Measurements from ENCODE around the gene TNS2. TPM values are rescaled to one million over a fixed set of nuclear protein-coding genes. Genes with fewer than 3 reads are reported as not detected.
A peak's percentile ranks its signal among the peaks of the same experiment; 100 is the strongest.

TNS2 gene
- total and polyA plus RNA-seq, 2 of the 13 experiments (the other 11 are each of a cell fraction or from before 2014, with no cell fraction given): 8.9 to 20.4 TPM

- TF ChIP-seq SETDB1 (CRISPR knock-in tag; IDR thresholded peaks at IDR 0.05; ENCODE audit: borderline replicate concordance): no peak
- TF ChIP-seq RBFOX2 (IDR thresholded peaks at IDR 0.05; ENCODE audit: low read depth, low read length): no peak
- no peak for TF ChIP-seq ZNF414 (CRISPR knock-in tag; IDR thresholded peaks at IDR 0.05)
- TF ChIP-seq ZNF296 (CRISPR knock-in tag; conservative IDR thresholded peaks at IDR 0.05): no peak
- no peak for TF ChIP-seq AKAP8 (CRISPR knock-in tag; IDR thresholded peaks at IDR 0.05)
- TF ChIP-seq ZNF7 (CRISPR knock-in tag; IDR thresholded peaks at IDR 0.05): no peak
- TF ChIP-seq HOXA9 (CRISPR knock-in tag; IDR thresholded peaks at IDR 0.05; ENCODE audit: borderline replicate concordance): no peak
- no peak for TF ChIP-seq KAT2B (IDR thresholded peaks at IDR 0.05; ENCODE audit: borderline replicate concordance, low read depth, low read length)
- TF ChIP-seq, protein P1, sequence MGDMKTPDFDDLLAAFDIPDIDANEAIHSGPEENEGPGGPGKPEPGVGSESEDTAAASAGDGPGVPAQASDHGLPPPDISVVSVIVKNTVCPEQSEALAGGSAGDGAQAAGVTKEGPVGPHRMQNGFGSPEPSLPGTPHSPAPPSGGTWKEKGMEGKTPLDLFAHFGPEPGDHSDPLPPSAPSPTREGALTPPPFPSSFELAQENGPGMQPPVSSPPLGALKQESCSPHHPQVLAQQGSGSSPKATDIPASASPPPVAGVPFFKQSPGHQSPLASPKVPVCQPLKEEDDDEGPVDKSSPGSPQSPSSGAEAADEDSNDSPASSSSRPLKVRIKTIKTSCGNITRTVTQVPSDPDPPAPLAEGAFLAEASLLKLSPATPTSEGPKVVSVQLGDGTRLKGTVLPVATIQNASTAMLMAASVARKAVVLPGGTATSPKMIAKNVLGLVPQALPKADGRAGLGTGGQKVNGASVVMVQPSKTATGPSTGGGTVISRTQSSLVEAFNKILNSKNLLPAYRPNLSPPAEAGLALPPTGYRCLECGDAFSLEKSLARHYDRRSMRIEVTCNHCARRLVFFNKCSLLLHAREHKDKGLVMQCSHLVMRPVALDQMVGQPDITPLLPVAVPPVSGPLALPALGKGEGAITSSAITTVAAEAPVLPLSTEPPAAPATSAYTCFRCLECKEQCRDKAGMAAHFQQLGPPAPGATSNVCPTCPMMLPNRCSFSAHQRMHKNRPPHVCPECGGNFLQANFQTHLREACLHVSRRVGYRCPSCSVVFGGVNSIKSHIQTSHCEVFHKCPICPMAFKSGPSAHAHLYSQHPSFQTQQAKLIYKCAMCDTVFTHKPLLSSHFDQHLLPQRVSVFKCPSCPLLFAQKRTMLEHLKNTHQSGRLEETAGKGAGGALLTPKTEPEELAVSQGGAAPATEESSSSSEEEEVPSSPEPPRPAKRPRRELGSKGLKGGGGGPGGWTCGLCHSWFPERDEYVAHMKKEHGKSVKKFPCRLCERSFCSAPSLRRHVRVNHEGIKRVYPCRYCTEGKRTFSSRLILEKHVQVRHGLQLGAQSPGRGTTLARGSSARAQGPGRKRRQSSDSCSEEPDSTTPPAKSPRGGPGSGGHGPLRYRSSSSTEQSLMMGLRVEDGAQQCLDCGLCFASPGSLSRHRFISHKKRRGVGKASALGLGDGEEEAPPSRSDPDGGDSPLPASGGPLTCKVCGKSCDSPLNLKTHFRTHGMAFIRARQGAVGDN (CRISPR knock-in tag; IDR thresholded peaks at IDR 0.05): peak; percentile 3; the same call in 1 of the 2 replicates
- TF ChIP-seq SRSF9 (IDR thresholded peaks at IDR 0.05; ENCODE audit: borderline replicate concordance, insufficient read depth, low read depth, low read length, poor library complexity, severe bottlenecking): no peak
- TF ChIP-seq PHF21A (CRISPR knock-in tag; IDR thresholded peaks at IDR 0.05): peak; percentile 60; the same call in 1 of the 2 replicates
- no peak for TF ChIP-seq RXRB (CRISPR knock-in tag; IDR thresholded peaks at IDR 0.05; ENCODE audit: borderline replicate concordance)
- no peak for TF ChIP-seq ZFP36 (IDR thresholded peaks at IDR 0.05; ENCODE audit: borderline replicate concordance, low read depth, low read length, partially characterized antibody)
- TF ChIP-seq, protein P2, sequence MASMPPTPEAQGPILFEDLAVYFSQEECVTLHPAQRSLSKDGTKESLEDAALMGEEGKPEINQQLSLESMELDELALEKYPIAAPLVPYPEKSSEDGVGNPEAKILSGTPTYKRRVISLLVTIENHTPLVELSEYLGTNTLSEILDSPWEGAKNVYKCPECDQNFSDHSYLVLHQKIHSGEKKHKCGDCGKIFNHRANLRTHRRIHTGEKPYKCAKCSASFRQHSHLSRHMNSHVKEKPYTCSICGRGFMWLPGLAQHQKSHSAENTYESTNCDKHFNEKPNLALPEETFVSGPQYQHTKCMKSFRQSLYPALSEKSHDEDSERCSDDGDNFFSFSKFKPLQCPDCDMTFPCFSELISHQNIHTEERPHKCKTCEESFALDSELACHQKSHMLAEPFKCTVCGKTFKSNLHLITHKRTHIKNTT (CRISPR knock-in tag; IDR thresholded peaks at IDR 0.05): no peak
- TF ChIP-seq ZBTB38 (CRISPR knock-in tag; IDR thresholded peaks at IDR 0.05): no peak
- TF ChIP-seq LCORL (IDR thresholded peaks at IDR 0.05): no peak
- TF ChIP-seq LCORL (CRISPR knock-in tag; IDR thresholded peaks at IDR 0.05): peak; percentile 39; the same call in 1 of the 2 replicates
- TF ChIP-seq TFAP4 (IDR thresholded peaks at IDR 0.05; ENCODE audit: borderline replicate concordance, low read depth): no peak
- no peak for TF ChIP-seq ZMYM4 (CRISPR knock-in tag; IDR thresholded peaks at IDR 0.05)
- TF ChIP-seq MBD4 (IDR thresholded peaks at IDR 0.05; ENCODE audit: borderline replicate concordance, low read length): no peak
- TF ChIP-seq NFE2L1 (CRISPR knock-in tag; IDR thresholded peaks at IDR 0.05; ENCODE audit: borderline replicate concordance): no peak
- no peak for TF ChIP-seq ZNF576 (CRISPR knock-in tag; IDR thresholded peaks at IDR 0.05)
These were observed 974 bp upstream of the TNS2 start (continued) for GRCh38 chr12:53048780-53049401.

Data from HepG2 (cell line).